Vagina (tissue), 2 donors: ENCODE measurements around the gene GAL3ST2.

Source experiments
- POLR2A ChIP-seq, 2 donors: fragments of 450-650 bp; IDR thresholded peaks; one replicate each; pipeline ENCODE4 v1.6.1; 2017; ENCODE audit warnings: antibody characterized with exemption in 2 of 2, mild to moderate bottlenecking in 2 of 2, moderate library complexity in 2 of 2
- POLR2AphosphoS5 ChIP-seq, 2 donors: sonication (generic); formaldehyde crosslinking; IDR thresholded peaks; one replicate each; pipeline ENCODE4 v1.9.0; 2017; ENCODE audit warnings: antibody characterized with exemption in 2 of 2, mild to moderate bottlenecking in 2 of 2, low read depth in 1 of 2; ENCODE audit not compliant: insufficient read depth in 1 of 2
- TF ChIP-seq, protein P1 (sequence below), 3 experiments: fragments of 450-650 bp in 2 of 3; fragments of 200-600 bp in 1 of 3; sonication (generic) in 1 of 3; IDR thresholded peaks; one replicate each; pipeline ENCODE4 v1.5.1; 2017 to 2019; ENCODE audit warnings: antibody characterized with exemption in 3 of 3, mild to moderate bottlenecking in 2 of 3, moderate library complexity in 2 of 3

- TF ChIP-seq, protein P1, sequence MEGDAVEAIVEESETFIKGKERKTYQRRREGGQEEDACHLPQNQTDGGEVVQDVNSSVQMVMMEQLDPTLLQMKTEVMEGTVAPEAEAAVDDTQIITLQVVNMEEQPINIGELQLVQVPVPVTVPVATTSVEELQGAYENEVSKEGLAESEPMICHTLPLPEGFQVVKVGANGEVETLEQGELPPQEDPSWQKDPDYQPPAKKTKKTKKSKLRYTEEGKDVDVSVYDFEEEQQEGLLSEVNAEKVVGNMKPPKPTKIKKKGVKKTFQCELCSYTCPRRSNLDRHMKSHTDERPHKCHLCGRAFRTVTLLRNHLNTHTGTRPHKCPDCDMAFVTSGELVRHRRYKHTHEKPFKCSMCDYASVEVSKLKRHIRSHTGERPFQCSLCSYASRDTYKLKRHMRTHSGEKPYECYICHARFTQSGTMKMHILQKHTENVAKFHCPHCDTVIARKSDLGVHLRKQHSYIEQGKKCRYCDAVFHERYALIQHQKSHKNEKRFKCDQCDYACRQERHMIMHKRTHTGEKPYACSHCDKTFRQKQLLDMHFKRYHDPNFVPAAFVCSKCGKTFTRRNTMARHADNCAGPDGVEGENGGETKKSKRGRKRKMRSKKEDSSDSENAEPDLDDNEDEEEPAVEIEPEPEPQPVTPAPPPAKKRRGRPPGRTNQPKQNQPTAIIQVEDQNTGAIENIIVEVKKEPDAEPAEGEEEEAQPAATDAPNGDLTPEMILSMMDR (IDR thresholded peaks at IDR 0.05): no peak
- TF ChIP-seq POLR2AphosphoS5 (IDR thresholded peaks at IDR 0.05; ENCODE audit: insufficient read depth in 1 of 2, low read depth in 1 of 2) (no peak), POLR2A (IDR thresholded peaks at IDR 0.05) (no peak)
These were observed 74.9 kb downstream of the GAL3ST2 start for GRCh38 chr2:241851325-241852115.
